ENCODE measurements around the gene GPSM3.
"Not testable (repeated sequence)": the region's sequence is repeated elsewhere in the genome, so short reads cannot be mapped to it uniquely, and the experiment has no call there.

The GPSM3 gene

DNA sequence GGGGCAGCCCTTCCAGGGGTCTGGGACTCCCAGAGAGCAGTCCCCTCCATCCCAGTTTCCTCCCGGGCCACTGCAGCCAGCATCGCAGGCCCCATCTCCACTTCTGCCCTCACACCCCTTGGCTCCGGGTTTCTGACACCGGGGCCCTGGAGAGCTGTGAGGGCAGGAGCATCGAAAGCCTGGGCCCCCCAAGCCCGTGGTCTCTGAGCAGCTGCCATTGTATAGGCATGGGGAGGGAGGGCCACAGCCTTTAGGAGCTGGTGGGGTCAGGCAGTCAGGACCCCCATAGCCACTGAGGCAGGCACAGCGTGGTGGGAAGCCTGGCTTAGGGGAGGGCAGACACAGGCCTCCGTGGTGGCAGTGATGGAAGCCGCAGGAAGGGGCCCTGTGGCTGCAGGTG lies 9.7 kb upstream of the GPSM3 start:
- no peak for DNase-seq (ENCODE audit: low spot score)

- no peak for DNase-seq (ENCODE audit: low spot score)
Measured at GRCh38 chr6:32200711-32201475, 8.4 kb upstream of the GPSM3 start.

DNA sequence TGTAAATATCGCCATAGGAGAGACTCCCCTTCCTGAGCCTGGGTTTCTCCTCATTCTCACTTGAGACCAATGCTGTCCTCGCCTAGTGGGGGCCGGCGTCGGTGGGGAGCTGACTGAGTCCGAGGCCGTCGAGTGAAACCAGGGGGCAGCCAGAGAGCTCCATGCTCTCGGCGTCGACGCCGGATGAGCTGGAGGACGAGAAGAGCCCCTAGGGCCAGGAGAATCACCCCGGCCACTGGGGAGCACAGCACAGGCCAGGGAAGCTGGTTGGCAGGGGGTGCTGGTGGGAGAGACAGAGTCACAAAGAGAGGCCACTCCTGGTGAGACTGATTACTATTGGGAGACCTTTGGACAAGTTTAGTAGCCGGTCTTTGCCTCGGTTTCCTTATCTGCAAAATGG lies 6.4 kb upstream of the GPSM3 start:
- no peak for DNase-seq (ENCODE audit: low spot score)

- DNase-seq (ENCODE audit: low spot score) = no peak
Measured at GRCh38 chr6:32198345-32198696, 5.9 kb upstream of the GPSM3 start.

GRCh38 chr6:32196682-32197616 lies 4.5 kb upstream of the GPSM3 start:
- no peak for DNase-seq (ENCODE audit: low spot score)

DNA sequence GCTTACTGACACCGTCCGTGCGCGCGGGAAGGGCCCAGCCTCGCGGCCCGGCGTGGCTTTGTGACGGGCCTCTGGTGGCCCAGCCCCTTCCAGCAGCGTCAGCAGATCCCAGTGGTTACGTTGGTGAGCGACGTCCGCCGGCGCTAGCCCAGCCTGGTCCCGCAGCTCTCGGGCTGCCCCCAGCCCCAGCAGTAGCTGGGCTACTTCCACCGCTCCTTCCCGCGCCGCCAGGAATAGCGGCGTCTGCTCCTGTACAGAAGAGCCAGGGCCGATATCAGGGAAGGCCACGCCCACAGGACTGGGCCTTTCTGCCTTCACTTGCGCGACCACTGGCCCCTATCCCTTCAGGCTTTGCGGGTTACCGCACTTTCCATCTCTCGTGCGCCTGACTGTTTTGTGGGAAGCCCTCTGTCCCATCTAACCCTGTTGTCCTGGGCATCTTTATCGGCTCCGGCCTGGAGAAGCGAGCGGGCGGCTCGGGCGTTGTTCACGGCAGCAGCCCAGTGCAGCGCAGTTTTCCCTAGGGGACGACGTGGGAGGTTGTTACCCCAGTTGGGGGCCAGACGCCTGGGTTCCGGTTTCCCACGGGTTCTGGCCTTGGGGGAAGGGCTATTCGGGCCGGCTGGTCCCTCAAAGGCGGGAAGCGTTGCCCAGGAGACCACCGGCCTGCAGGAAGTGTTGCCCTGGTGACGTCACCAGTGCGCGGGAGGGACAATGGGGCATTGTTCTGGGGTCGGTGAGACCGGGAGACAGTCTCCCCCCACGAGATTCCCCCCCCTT lies 3.6 kb upstream of the GPSM3 start:
- DNase-seq (ENCODE audit: low spot score) = peak; percentile 82

DNA sequence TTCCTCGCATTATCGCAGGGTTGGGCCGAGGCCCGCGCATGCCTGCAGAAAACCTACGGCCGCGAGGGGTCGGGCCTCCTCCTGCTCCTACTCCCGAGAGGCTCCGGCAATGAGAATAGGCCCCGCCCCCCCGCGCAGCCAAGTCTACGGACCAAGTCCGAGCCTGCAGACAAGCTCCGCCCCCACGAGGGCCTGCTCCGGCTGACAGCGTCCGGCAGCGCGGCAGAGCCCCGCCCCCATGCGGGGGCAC lies 3.1 kb upstream of the GPSM3 start:
- peak; percentile 91 for DNase-seq (ENCODE audit: low spot score)

GRCh38 chr6:32194825-32195651 lies 2.6 kb upstream of the GPSM3 start:
- no peak for DNase-seq (ENCODE audit: low spot score)

GRCh38 chr6:32194388-32194787 lies 1.9 kb upstream of the GPSM3 start:
- no peak for DNase-seq (ENCODE audit: low spot score)

GRCh38 chr6:32193096-32193495 lies 653 bp upstream of the GPSM3 start:
- not testable (repeated sequence) for DNase-seq (ENCODE audit: low spot score)

- no peak for DNase-seq (ENCODE audit: low spot score)
Measured at GRCh38 chr6:32191696-32192607, 491 bp downstream of the GPSM3 start.

- no peak for DNase-seq (ENCODE audit: low spot score)
Measured at GRCh38 chr6:32190911-32191677, 1.3 kb downstream of the GPSM3 start.

DNA sequence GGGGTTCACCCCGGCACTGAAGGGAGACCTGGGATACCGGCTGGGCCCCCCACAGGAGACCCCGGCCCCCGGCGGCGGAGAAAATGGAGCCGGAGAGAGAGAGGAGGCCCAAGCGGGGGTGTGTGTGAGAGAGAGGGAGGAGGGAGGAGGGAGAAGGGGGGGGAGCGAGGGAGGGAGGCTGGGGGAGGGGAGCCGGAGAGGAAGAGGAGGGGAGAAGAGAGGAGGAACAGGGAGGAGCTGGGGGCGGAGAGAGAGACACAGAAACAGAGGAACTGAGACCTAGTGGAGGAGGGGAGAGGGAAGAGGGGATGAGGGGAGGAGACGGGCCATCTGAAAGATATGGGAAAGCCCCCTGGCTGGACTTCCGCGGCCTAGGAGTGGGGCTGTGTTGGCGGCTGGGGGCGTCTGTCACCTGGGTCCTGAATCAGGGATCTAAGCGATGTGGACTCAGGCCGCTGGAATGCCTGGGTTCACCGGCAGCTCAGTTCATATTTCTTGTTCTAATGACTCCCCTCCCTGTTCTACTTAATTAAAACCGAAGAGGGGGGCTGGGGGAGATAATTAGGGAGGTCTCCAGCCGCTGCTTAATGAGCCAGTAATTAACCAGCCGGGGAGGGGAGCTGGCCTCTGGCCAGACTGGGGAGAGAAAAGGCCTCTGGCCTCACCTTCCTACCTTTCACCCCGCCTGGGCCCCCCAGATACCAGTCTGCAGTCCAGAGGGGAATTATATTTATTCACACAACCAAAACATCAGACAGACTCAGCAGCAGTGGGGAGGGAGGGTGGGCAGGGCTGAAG lies 2.2 kb downstream of the GPSM3 start, which contains the start of gene PBX2:
Gene PBX2, minus strand, starts transcription at position 149 of the 798 bp plus-strand sequence. CDS start 287 bp downstream, outside the sequence.
- peak; percentile 75 for DNase-seq (ENCODE audit: low spot score)

- DNase-seq (ENCODE audit: low spot score) = no peak
Measured at GRCh38 chr6:32189742-32190053, 2.7 kb downstream of the GPSM3 start.

DNA sequence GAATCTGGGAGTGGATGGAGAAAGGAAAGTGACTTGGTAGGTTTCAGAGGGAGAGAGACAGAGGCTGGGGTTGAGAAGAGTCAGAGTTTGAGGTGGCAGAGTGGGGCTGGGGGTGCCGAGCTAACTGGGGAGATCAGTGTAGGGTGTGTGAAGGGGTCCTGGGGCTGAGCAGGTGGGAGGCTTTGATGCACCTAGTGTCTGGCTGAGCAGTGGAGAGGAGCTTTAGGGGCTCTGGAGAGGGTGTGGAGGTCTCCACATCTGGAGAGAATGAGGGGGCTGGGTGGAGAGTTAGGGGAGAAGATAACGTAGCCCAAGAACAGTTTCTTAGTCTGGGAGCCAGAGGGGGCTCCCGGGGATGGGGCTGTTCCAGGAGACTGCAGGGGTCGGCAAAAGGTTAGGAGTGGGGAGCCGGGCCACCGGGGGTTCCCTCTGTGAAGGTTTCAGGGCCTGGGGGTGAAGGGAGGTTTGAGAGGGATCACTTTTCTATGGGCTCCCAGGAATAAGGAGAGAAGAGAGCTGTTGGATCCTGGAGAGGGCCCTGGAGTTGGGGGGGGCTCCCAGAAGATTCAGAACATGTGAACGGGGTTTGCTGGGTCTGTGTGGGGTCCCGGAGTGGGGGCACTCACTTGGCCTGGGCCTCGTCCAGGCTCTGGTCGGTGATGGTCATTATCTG lies 3.2 kb downstream of the GPSM3 start:
- DNase-seq (ENCODE audit: low spot score) = no peak

GRCh38 chr6:32188381-32189068 lies 3.9 kb downstream of the GPSM3 start:
- DNase-seq (ENCODE audit: low spot score) = no peak

- not testable (repeated sequence) for DNase-seq (ENCODE audit: low spot score)
Measured at GRCh38 chr6:32187725-32188380, 4.6 kb downstream of the GPSM3 start.

Measured in iPS-NIHi11 (cell line).